ENCODE measurements around the gene ASB6. TPM values are rescaled to one million over a fixed set of nuclear protein-coding genes. Genes with fewer than 3 reads are reported as not detected.

The ASB6 gene
- total and polyA plus RNA-seq, 2 donors (not counting 1 experiment from before 2014, with no cell fraction given) = 27.7 to 27.9 TPM

DNA sequence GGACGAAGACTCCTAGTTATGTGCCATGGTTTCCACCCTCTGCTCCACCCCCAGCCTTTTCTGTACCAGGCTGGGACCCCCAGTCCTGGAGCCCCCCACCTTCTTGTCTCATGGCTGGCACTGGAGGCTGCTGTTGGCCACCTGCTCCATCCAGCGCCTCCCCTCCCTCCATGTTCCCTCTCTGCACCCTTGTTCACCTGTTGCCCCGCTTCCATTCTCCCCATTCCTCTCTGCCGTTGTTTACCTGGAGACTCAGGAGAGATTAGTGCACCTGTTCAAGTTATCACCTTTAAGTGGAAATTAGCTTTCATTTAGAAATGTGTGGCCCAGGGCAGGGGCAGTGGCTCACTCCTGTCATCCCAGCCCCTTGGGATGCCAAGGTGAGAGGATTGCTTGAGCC, 8.7 kb downstream of the ASB6 start:
- H3K36me3 ChIP-seq (replicated peaks in 1 of 2; ENCODE audit: control extremely low read depth in 1 of 2, control insufficient read depth in 1 of 2, extremely low read depth in 1 of 2, insufficient read depth in 2 of 2, low read length in 1 of 2) = peaks cover 2 to 55% of the 10 kb centered on the region in 2 experiments
- Mint-ChIP-seq H3K4me1 (peaks cover 27% of the 10 kb centered on the region), H3K4me3 (no peak overlapping the region), H3K27me3 (no peaks in the 10 kb centered on the region), H3K9me3 (ENCODE audit: insufficient read depth) (no peaks in the 10 kb centered on the region), H3K27ac (no peak overlapping the region)
- no peaks in the 10 kb centered on the region for H3K27me3 ChIP-seq (replicated peaks in 1 of 4; ENCODE audit: control extremely low read depth in 1 of 4, control insufficient read depth in 3 of 4, insufficient read depth in 4 of 4, low read length in 3 of 4)
- peaks cover 56% of the 10 kb centered on the region for H3K79me2 ChIP-seq (ENCODE audit: control insufficient read depth, insufficient read depth, low read length)
- CTCF ChIA-PET = interaction anchor here (1.0 kb wide), 1 partner anchor 9 kb away, joined by 4 read pairs; no protein-coding TSS in a partner anchor
- 92% methylated on average over 2 of the region's 4 CpGs for WGBS (ENCODE audit: insufficient coverage)
- no peak for ATAC-seq (ENCODE audit: low read depth)
- no peak for TF ChIP-seq EZH2 (IDR thresholded peaks at IDR 0.05; ENCODE audit: borderline replicate concordance, insufficient read depth, low read depth, low read length, poor library complexity, severe bottlenecking)
- TF ChIP-seq, protein P1, sequence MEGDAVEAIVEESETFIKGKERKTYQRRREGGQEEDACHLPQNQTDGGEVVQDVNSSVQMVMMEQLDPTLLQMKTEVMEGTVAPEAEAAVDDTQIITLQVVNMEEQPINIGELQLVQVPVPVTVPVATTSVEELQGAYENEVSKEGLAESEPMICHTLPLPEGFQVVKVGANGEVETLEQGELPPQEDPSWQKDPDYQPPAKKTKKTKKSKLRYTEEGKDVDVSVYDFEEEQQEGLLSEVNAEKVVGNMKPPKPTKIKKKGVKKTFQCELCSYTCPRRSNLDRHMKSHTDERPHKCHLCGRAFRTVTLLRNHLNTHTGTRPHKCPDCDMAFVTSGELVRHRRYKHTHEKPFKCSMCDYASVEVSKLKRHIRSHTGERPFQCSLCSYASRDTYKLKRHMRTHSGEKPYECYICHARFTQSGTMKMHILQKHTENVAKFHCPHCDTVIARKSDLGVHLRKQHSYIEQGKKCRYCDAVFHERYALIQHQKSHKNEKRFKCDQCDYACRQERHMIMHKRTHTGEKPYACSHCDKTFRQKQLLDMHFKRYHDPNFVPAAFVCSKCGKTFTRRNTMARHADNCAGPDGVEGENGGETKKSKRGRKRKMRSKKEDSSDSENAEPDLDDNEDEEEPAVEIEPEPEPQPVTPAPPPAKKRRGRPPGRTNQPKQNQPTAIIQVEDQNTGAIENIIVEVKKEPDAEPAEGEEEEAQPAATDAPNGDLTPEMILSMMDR (IDR thresholded peaks at IDR 0.05) = no peak
- no peak overlapping the region for H3K27ac ChIP-seq (ENCODE audit: low read length in 2 of 2)
- H3K9me3 ChIP-seq (ENCODE audit: control extremely low read depth in 1 of 3, control insufficient read depth in 2 of 3, insufficient read depth in 1 of 3, low read length in 2 of 3) = no peaks in the 10 kb centered on the region
- H2AFZ ChIP-seq (ENCODE audit: insufficient read depth, low read depth, low read length, poor library complexity, severe bottlenecking) = no peak overlapping the region
- no peaks in the 10 kb centered on the region for H3K4me1 ChIP-seq (ENCODE audit: control insufficient read depth in 2 of 2, insufficient read depth in 2 of 2, low read length in 2 of 2)
- no peak overlapping the region for H3K9ac ChIP-seq (ENCODE audit: low read length)
- POLR2A ChIA-PET = no interaction called here
- no peak overlapping the region for H3K4me3 ChIP-seq (ENCODE audit: control extremely low read depth in 1 of 5, extremely low read depth in 1 of 5, insufficient read depth in 1 of 5, low read depth in 2 of 5, low read length in 4 of 5)
- DNase-seq = no peak
- peaks cover 77% of the 10 kb centered on the region for H4K20me1 ChIP-seq (ENCODE audit: control insufficient read depth, insufficient read depth, low read length, poor library complexity, severe bottlenecking)
- intact Hi-C loops (cut with micrococcal nuclease) = no loop called here
- H3K4me2 ChIP-seq (replicated peaks; ENCODE audit: low read depth, low read length, poor library complexity, severe bottlenecking) = no peak overlapping the region

DNA sequence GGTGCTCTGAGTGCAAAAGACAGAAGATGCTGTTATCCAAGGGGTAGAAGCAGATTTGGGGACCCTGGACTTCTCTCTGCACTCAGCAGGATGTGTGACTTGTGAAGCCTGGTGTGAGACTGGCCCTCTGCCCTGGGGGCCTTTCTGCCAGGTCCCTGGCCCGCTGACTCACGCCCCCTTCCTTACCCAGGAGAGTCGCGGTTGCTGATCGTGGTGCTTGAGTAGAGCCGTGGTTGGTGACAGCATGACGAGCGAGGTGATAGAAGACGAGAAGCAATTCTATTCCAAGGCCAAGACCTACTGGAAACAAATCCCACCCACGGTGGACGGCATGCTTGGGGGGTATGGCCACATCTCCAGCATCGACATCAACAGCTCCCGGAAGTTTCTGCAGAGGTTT, 9.5 kb downstream of the ASB6 start:
- Mint-ChIP-seq H3K27ac (no peak overlapping the region), H3K4me1 (peaks cover 32% of the 10 kb centered on the region), H3K9me3 (ENCODE audit: insufficient read depth) (no peaks in the 10 kb centered on the region), H3K4me3 (no peak overlapping the region), H3K27me3 (no peaks in the 10 kb centered on the region)
- ATAC-seq (ENCODE audit: low read depth) = no peak
- CTCF ChIA-PET = no interaction called here
- intact Hi-C loops (cut with micrococcal nuclease) = no loop called here
- H3K79me2 ChIP-seq (ENCODE audit: control insufficient read depth, insufficient read depth, low read length) = peaks cover 63% of the 10 kb centered on the region
- H3K9me3 ChIP-seq (ENCODE audit: control extremely low read depth in 1 of 3, control insufficient read depth in 2 of 3, insufficient read depth in 1 of 3, low read length in 2 of 3) = no peaks in the 10 kb centered on the region
- no peak overlapping the region for H3K4me2 ChIP-seq (replicated peaks; ENCODE audit: low read depth, low read length, poor library complexity, severe bottlenecking)
- H2AFZ ChIP-seq (ENCODE audit: insufficient read depth, low read depth, low read length, poor library complexity, severe bottlenecking) = no peak overlapping the region
- peaks cover 4% of the 10 kb centered on the region in 2 donors for H3K4me1 ChIP-seq (ENCODE audit: control insufficient read depth in 2 of 2, insufficient read depth in 2 of 2, low read length in 2 of 2)
- peaks cover 2 to 53% of the 10 kb centered on the region in 2 experiments for H3K36me3 ChIP-seq (replicated peaks in 1 of 2; ENCODE audit: control extremely low read depth in 1 of 2, control insufficient read depth in 1 of 2, extremely low read depth in 1 of 2, insufficient read depth in 2 of 2, low read length in 1 of 2)
- no peaks in the 10 kb centered on the region for H3K27me3 ChIP-seq (replicated peaks in 1 of 4; ENCODE audit: control extremely low read depth in 1 of 4, control insufficient read depth in 3 of 4, insufficient read depth in 4 of 4, low read length in 3 of 4)
- H3K4me3 ChIP-seq (ENCODE audit: control extremely low read depth in 1 of 5, extremely low read depth in 1 of 5, insufficient read depth in 1 of 5, low read depth in 2 of 5, low read length in 4 of 5) = no peak overlapping the region
- peaks cover 84% of the 10 kb centered on the region for H4K20me1 ChIP-seq (ENCODE audit: control insufficient read depth, insufficient read depth, low read length, poor library complexity, severe bottlenecking)
- POLR2A ChIA-PET = no interaction called here
- H3K27ac ChIP-seq (ENCODE audit: low read length in 2 of 2) = peak overlapping the region in 1 of 2 donors; percentile 23
- TF ChIP-seq, protein P1 (IDR thresholded peaks at IDR 0.05) = no peak
- no peak for TF ChIP-seq EZH2 (IDR thresholded peaks at IDR 0.05; ENCODE audit: borderline replicate concordance, insufficient read depth, low read depth, low read length, poor library complexity, severe bottlenecking)
- no peak for DNase-seq
- 71% methylated on average over 10 of the region's 13 CpGs for WGBS (ENCODE audit: insufficient coverage)
- H3K9ac ChIP-seq (ENCODE audit: low read length) = no peak overlapping the region
